SW480 (cell line): Measurements from ENCODE around the gene DCAF8.
"Not testable (repeated sequence)": the region's sequence is repeated elsewhere in the genome, so short reads cannot be mapped to it uniquely, and the experiment has no call there.

Experiments used
- DNase-seq: peaks from one replicate; pipeline ENCODE4 v3.0.0-alpha.2; 2016; ENCODE audit warnings: low spot score

The DCAF8 gene

GRCh38 chr1:160261893-160262794 is at the start of gene DCAF8:
TSS of gene DCAF8 (minus strand) at chr1:160262549. CDS start at chr1:160244008, 18,541 bp downstream.
- peak; percentile 96 for DNase-seq

- DNase-seq = no peak
Measured at GRCh38 chr1:160309571-160309970, 47.2 kb upstream of the DCAF8 start.

GRCh38 chr1:160309185-160309557 is 46.8 kb upstream of the DCAF8 start:
- DNase-seq = no peak

GRCh38 chr1:160308451-160309184 is 46.3 kb upstream of the DCAF8 start:
- no peak for DNase-seq

- DNase-seq = no peak
Measured at GRCh38 chr1:160307118-160307791, 44.9 kb upstream of the DCAF8 start.

GRCh38 chr1:160300173-160300572 is 37.8 kb upstream of the DCAF8 start:
- DNase-seq = no peak

- no peak for DNase-seq
Measured at GRCh38 chr1:160296036-160296435, 33.7 kb upstream of the DCAF8 start.

GRCh38 chr1:160293020-160293968 is 30.9 kb upstream of the DCAF8 start:
- DNase-seq = no peak

GRCh38 chr1:160291248-160292220 is 29.2 kb upstream of the DCAF8 start:
- DNase-seq = peak; percentile 56

- not testable (repeated sequence) for DNase-seq
Measured at GRCh38 chr1:160287769-160288168, 25.4 kb upstream of the DCAF8 start.

- DNase-seq = no peak
Measured at GRCh38 chr1:160285506-160285905, 23.2 kb upstream of the DCAF8 start.

GRCh38 chr1:160284782-160285344 is 22.5 kb upstream of the DCAF8 start, which contains the start of gene PEX19:
TSS of gene PEX19 (minus strand) at chr1:160285133. CDS start at chr1:160285124, 9 bp downstream.
- peak; percentile 88 for DNase-seq

- peak; percentile 18 for DNase-seq
Measured at GRCh38 chr1:160284220-160284781, 22.0 kb upstream of the DCAF8 start.

- no peak for DNase-seq
Measured at GRCh38 chr1:160282807-160283206, 20.5 kb upstream of the DCAF8 start.

- DNase-seq = no peak
Measured at GRCh38 chr1:160277987-160278386, 15.6 kb upstream of the DCAF8 start.

GRCh38 chr1:160277330-160277729 is 15.0 kb upstream of the DCAF8 start:
- no peak for DNase-seq

GRCh38 chr1:160271025-160271424 is 8.7 kb upstream of the DCAF8 start:
- DNase-seq = no peak

- DNase-seq = no peak
Measured at GRCh38 chr1:160267284-160267991, 5.1 kb upstream of the DCAF8 start.
